HCT116 (cell line): ENCODE results near the gene PCNX1. TPM values are rescaled to one million over a fixed set of nuclear protein-coding genes. Genes with fewer than 3 reads are reported as not detected.

Experiments used
- ATAC-seq: fragments of 200-7000 bp; cut with Tn5 transposase; 2 replicates; pipeline ENCODE4 v1.9.1; 2020; ENCODE audit warnings: mild to moderate bottlenecking, moderate library complexity
- BruUV-seq: library from RNA; stranded (reverse); fragments of 400-500 nt; replicated peaks from 2 replicates; lab custom pipeline; 2021; lab: Mats Ljungman, UMichigan
- CTCF ChIA-PET: fragments of 300-600 bp; sonication (Branson Sonifier 250); formaldehyde crosslinking; loops from one replicate; lab custom pipeline; 2021; ENCODE audit warnings: antibody characterized with exemption; lab: Charles Lee
- POLR2A ChIA-PET: fragments of 300-600, 350-600 bp; sonication (Branson Sonifier 250); formaldehyde crosslinking; loops from one replicate; lab custom pipeline; 2021; ENCODE audit warnings: antibody characterized with exemption; lab: Charles Lee
- RAD21 ChIA-PET, 2 experiments: fragments of 300-600 bp; sonication (Branson Sonifier 250); formaldehyde crosslinking; loops; one replicate each; lab custom pipeline; 2023; ENCODE audit warnings: low total read pairs in 2 of 2; ENCODE audit not compliant: uncharacterized antibody in 2 of 2, unreplicated experiment in 2 of 2, low non-redundant PET in 1 of 2; lab: Charles Lee
- DNase-seq: peaks from one replicate; pipeline ENCODE4 v3.0.0-alpha.2; 2010; ENCODE audit warnings: low read depth, low spot score
- H2AFZ ChIP-seq: fragments of 200-600 bp; shearing (Covaris generic), sonication (generic); 2 replicates; pipeline ENCODE4 v1.6.1; 2017; ENCODE audit warnings: low read depth, mixed run types, mixed read lengths, antibody characterized with exemption, low read length; ENCODE audit not compliant: poor library complexity, severe bottlenecking
- H3K27ac ChIP-seq: 2 replicates; pipeline ENCODE4 v1.5.1; 2012; ENCODE audit warnings: low read depth, low read length
- H3K27me3 ChIP-seq: fragments of 200-600 bp; sonication (generic); 2 replicates; pipeline ENCODE4 v1.6.1; 2016; ENCODE audit warnings: mixed run types, low read length, mixed read lengths; ENCODE audit not compliant: insufficient read depth
- H3K36me3 ChIP-seq, 2 experiments: fragments of 200-500 bp in 1 of 2; fragments of 200-600 bp in 1 of 2; sonication (Bioruptor generic) in 1 of 2; sonication (generic) in 1 of 2; 2 replicates each; pipeline versions ENCODE4 v1.5.1 to v1.6.1; 2014 to 2016; ENCODE audit warnings: low read length in 2 of 2, inconsistent platforms in 1 of 2, mixed read lengths in 1 of 2, mixed run types in 1 of 2; ENCODE audit not compliant: insufficient read depth in 2 of 2, control insufficient read depth in 1 of 2
- H3K4me1 ChIP-seq, 2 experiments: fragments of 200-600 bp in 1 of 2; sonication (generic) in 1 of 2; 2 replicates each; pipeline versions ENCODE4 v1.5.1 to v1.6.1; 2012 to 2017; ENCODE audit warnings: low read length in 2 of 2, inconsistent platforms in 1 of 2, mild to moderate bottlenecking in 1 of 2, mixed read lengths in 1 of 2, mixed run types in 1 of 2, moderate library complexity in 1 of 2; ENCODE audit not compliant: insufficient read depth in 2 of 2, control insufficient read depth in 1 of 2
- H3K4me2 ChIP-seq: fragments of 200-600 bp; sonication (generic); 2 replicates; pipeline ENCODE4 v1.6.1; 2017; ENCODE audit warnings: mixed run types, low read length, mixed read lengths
- H3K4me3 ChIP-seq, 2 experiments: fragments of 200-600 bp in 1 of 2; sonication (generic) in 1 of 2; replicated peaks in 1 of 2; 2 replicates each; pipeline ENCODE4 v1.5.1; 2011 to 2016; ENCODE audit warnings: low read length in 2 of 2, control low read depth in 1 of 2, low read depth in 1 of 2, mild to moderate bottlenecking in 1 of 2, mixed read lengths in 1 of 2, mixed run types in 1 of 2
- H3K79me2 ChIP-seq: fragments of 200-600 bp; sonication (generic); 2 replicates; pipeline ENCODE4 v1.6.1; 2017; ENCODE audit warnings: mild to moderate bottlenecking, mixed run types, low read length, moderate library complexity, mixed read lengths; ENCODE audit not compliant: insufficient read depth
- H3K9ac ChIP-seq: fragments of 200-600 bp; sonication (generic); 2 replicates; pipeline ENCODE4 v1.6.1; 2016; ENCODE audit warnings: low read length, mixed read lengths
- H3K9me2 ChIP-seq: fragments of 200-600 bp; sonication (generic), shearing (Covaris generic); 2 replicates; pipeline ENCODE4 v1.6.1; 2017; ENCODE audit warnings: mixed run types, mild to moderate bottlenecking, moderate library complexity; ENCODE audit not compliant: insufficient read depth
- H3K9me3 ChIP-seq, 2 experiments: fragments of 200-500 bp in 1 of 2; fragments of 200-600 bp in 1 of 2; sonication (Bioruptor generic) in 1 of 2; sonication (generic) in 1 of 2; 2 replicates each; pipeline ENCODE4 v1.6.1; 2014 to 2017; ENCODE audit warnings: low read length in 2 of 2, mixed read lengths in 2 of 2, inconsistent platforms in 1 of 2, low read depth in 1 of 2, mild to moderate bottlenecking in 1 of 2, mixed run types in 1 of 2, moderate library complexity in 1 of 2; ENCODE audit not compliant: control insufficient read depth in 1 of 2, insufficient read depth in 1 of 2
- H4K20me1 ChIP-seq: fragments of 200-600 bp; sonication (generic), shearing (Covaris generic); 2 replicates; pipeline ENCODE4 v1.6.1; 2017; ENCODE audit warnings: mixed run types, mild to moderate bottlenecking, moderate library complexity; ENCODE audit not compliant: insufficient read depth
- CBX3 ChIP-seq: IDR thresholded peaks from 2 replicates; pipeline ENCODE4 v1.6.1; 2012; ENCODE audit warnings: low read depth
- CEBPB ChIP-seq: IDR thresholded peaks from 2 replicates; pipeline ENCODE4 v1.6.1; 2012; ENCODE audit warnings: low read depth
- CTCF ChIP-seq, 3 experiments: fragments of 200-600 bp in 1 of 3; sonication (generic) in 1 of 3; IDR thresholded peaks in 2 of 3; conservative IDR thresholded peaks in 1 of 3; 2 replicates each; pipeline ENCODE4 v1.5.1; 2012 to 2017; ENCODE audit warnings: low read depth in 2 of 3, low read length in 2 of 3, antibody characterized with exemption in 1 of 3, borderline replicate concordance in 1 of 3, control low read depth in 1 of 3, mild to moderate bottlenecking in 1 of 3, mixed read lengths in 1 of 3, mixed run types in 1 of 3, moderate library complexity in 1 of 3; ENCODE audit not compliant: insufficient read depth in 1 of 3
- EGR1 ChIP-seq: IDR thresholded peaks from 2 replicates; pipeline ENCODE4 v1.6.1; 2012; ENCODE audit warnings: low read depth
- ELF1 ChIP-seq: IDR thresholded peaks from 2 replicates; pipeline ENCODE4 v1.6.1; 2012; ENCODE audit warnings: low read depth, borderline replicate concordance
- EZH2 ChIP-seq: fragments of 200-600 bp; sonication (generic); IDR thresholded peaks from 2 replicates; pipeline ENCODE4 v1.6.1; 2017; ENCODE audit warnings: antibody characterized with exemption, mixed run types
- EZH2phosphoT487 ChIP-seq: fragments of 200-600 bp; IDR thresholded peaks from 2 replicates; pipeline ENCODE4 v1.6.1; 2018; ENCODE audit warnings: antibody characterized with exemption, borderline replicate concordance
- FOSL1 ChIP-seq: IDR thresholded peaks from 2 replicates; pipeline ENCODE4 v1.6.1; 2012; ENCODE audit warnings: low read depth
- JUND ChIP-seq: IDR thresholded peaks from 2 replicates; pipeline ENCODE4 v1.6.1; 2012
- MAX ChIP-seq: IDR thresholded peaks from 2 replicates; pipeline ENCODE4 v1.6.1; 2012
- POLR2AphosphoS5 ChIP-seq: IDR thresholded peaks from 2 replicates; pipeline ENCODE4 v1.6.1; 2011; ENCODE audit warnings: mild to moderate bottlenecking, low read depth, low read length, moderate library complexity
- RAD21 ChIP-seq: IDR thresholded peaks from 2 replicates; pipeline ENCODE4 v1.6.1; 2012; ENCODE audit warnings: low read depth, mild to moderate bottlenecking
- SIN3A ChIP-seq: IDR thresholded peaks from 2 replicates; pipeline ENCODE4 v1.6.1; 2012; ENCODE audit warnings: low read depth
- SP1 ChIP-seq: IDR thresholded peaks from 2 replicates; pipeline ENCODE4 v1.6.1; 2012; ENCODE audit warnings: low read depth
- SRF ChIP-seq: IDR thresholded peaks from 2 replicates; pipeline ENCODE4 v1.6.1; 2012; ENCODE audit warnings: low read depth
- TCF7L2 ChIP-seq: IDR thresholded peaks from 2 replicates; pipeline ENCODE4 v1.7.0; 2011; ENCODE audit warnings: borderline replicate concordance, inconsistent platforms; ENCODE audit not compliant: insufficient read depth, insufficient read length; ENCODE audit errors: extremely low read depth
- ZBTB33 ChIP-seq: IDR thresholded peaks from 2 replicates; pipeline ENCODE4 v1.6.1; 2011; ENCODE audit warnings: mild to moderate bottlenecking, low read length, moderate library complexity; ENCODE audit not compliant: insufficient replicate concordance; ENCODE audit errors: extremely low read depth
- ZFX ChIP-seq: fragments of 450-650 bp; IDR thresholded peaks from 2 replicates; pipeline ENCODE4 v1.6.1; 2017
- ZNF274 ChIP-seq: fragments of 200-500 bp; sonication (Bioruptor generic); IDR thresholded peaks from 2 replicates; pipeline ENCODE4 v1.6.1; 2014; ENCODE audit warnings: mild to moderate bottlenecking, low read depth, low read length, inconsistent platforms
- intact Hi-C: fragments of 100-400 bp; cut with micrococcal nuclease; formaldehyde crosslinking; loops from 2 replicates; pipeline ENCODE4 v1.10.0; 2022
- total RNA-seq: library from RNA; stranded (reverse); gene quantifications from one replicate; pipeline ENCODE4 v1.2.1, GENCODE V29; 2021; ENCODE audit not compliant: unreplicated experiment
- TF ChIP-seq, protein P1 (sequence below): IDR thresholded peaks from 2 replicates; pipeline ENCODE4 v1.6.1; 2012; ENCODE audit warnings: low read depth

Gene PCNX1
- total RNA-seq, 1 experiment from 2014 or later = 52.2 TPM

DNA sequence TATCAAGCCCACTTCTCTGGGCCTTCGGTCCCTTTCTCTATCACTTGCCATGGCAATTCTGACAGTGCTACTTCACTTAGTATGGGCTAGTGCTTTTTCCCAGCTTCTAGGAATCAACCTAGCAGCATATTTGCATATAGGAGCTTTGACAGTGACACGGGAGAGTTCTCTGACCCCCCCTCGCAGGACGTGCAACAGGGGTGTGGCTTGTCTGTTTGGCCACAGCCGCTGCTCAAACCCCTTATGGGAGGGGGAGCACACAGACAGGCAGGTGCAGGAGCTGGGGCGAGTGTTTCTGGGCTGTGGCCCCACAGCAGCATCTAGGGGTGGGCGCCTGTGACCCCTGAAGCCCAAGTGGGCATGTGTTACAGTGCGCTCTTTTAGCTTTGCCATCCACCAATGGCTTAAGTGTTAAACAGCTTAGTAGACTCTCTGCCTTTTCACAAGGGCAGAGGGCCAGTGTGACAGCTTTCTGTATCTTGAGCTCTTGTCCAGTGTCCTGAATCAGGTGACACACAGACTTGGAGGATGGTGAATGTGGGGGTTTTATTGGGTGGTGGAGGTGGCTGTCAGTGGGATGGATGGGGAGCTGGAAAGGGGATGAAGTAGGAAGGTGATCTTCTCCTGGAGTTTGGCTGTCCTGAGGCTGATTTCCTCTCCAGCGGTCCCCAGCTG is 229.3 kb downstream of the PCNX1 start:
- H3K79me2 ChIP-seq = no peaks in the 10 kb centered on the region
- no peaks in the 10 kb centered on the region for H3K36me3 ChIP-seq
- H3K4me1 ChIP-seq = peaks cover 0 to 4% of the 10 kb centered on the region in 2 experiments; a peak in 2 of 4 replicates
- no peak overlapping the region for H2AFZ ChIP-seq
- H3K27ac ChIP-seq = no peak overlapping the region
- ATAC-seq (no peak), DNase-seq (no peak)
- TF ChIP-seq SIN3A (no peak), EZH2phosphoT487 (no peak), ELF1 (no peak), MAX (no peak), EZH2 (no peak), ZNF274 (no peak), EGR1 (no peak), ZBTB33 (no peak), CBX3 (no peak), TCF7L2 (no peak), CEBPB (no peak), CTCF (IDR thresholded peaks at IDR 0.05 in 2 of 3, conservative IDR thresholded peaks at IDR 0.05 in 1 of 3; ENCODE audit: borderline replicate concordance in 1 of 3, insufficient read depth in 1 of 3, low read depth in 2 of 3, low read length in 2 of 3) (no peak), SRF (no peak), SP1 (no peak), POLR2AphosphoS5 (no peak), JUND (no peak), FOSL1 (no peak), ZFX (no peak), RAD21 (no peak)
- TF ChIP-seq, protein P1, sequence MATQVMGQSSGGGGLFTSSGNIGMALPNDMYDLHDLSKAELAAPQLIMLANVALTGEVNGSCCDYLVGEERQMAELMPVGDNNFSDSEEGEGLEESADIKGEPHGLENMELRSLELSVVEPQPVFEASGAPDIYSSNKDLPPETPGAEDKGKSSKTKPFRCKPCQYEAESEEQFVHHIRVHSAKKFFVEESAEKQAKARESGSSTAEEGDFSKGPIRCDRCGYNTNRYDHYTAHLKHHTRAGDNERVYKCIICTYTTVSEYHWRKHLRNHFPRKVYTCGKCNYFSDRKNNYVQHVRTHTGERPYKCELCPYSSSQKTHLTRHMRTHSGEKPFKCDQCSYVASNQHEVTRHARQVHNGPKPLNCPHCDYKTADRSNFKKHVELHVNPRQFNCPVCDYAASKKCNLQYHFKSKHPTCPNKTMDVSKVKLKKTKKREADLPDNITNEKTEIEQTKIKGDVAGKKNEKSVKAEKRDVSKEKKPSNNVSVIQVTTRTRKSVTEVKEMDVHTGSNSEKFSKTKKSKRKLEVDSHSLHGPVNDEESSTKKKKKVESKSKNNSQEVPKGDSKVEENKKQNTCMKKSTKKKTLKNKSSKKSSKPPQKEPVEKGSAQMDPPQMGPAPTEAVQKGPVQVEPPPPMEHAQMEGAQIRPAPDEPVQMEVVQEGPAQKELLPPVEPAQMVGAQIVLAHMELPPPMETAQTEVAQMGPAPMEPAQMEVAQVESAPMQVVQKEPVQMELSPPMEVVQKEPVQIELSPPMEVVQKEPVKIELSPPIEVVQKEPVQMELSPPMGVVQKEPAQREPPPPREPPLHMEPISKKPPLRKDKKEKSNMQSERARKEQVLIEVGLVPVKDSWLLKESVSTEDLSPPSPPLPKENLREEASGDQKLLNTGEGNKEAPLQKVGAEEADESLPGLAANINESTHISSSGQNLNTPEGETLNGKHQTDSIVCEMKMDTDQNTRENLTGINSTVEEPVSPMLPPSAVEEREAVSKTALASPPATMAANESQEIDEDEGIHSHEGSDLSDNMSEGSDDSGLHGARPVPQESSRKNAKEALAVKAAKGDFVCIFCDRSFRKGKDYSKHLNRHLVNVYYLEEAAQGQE = no peak
- H3K9ac ChIP-seq = no peak overlapping the region
- no peak overlapping the region for H3K4me3 ChIP-seq
- CTCF ChIA-PET = interaction anchor here (0.8 to 2.7 kb wide), 2 partner anchors 616 to 617 kb away, joined by 4 to 27 read pairs; no protein-coding TSS in a partner anchor
- intact Hi-C loops = no loop called here
- no peaks in the 10 kb centered on the region for H3K9me3 ChIP-seq
- H3K27me3 ChIP-seq = no peaks in the 10 kb centered on the region
- RAD21 ChIA-PET = no interaction called here
- no TSS peak for BruUV-seq
- H4K20me1 ChIP-seq = no peaks in the 10 kb centered on the region
- no peak overlapping the region for H3K4me2 ChIP-seq
- H3K9me2 ChIP-seq = no peaks in the 10 kb centered on the region
- POLR2A ChIA-PET = no interaction called here
